H1 (cell line): ENCODE measurements around the gene TMEM250. TPM values are rescaled to one million over a fixed set of nuclear protein-coding genes. Genes with fewer than 3 reads are reported as not detected.

Source experiments
- polyA plus RNA-seq, 7 experiments: library from polyadenylated mRNA; depleted of rRNA in 3 of 7; stranded (reverse) in 5 of 7; unstranded in 2 of 7; fragments of >200 nt in 5 of 7; fragments of 200-250 nt in 2 of 7; gene quantifications; 1 replicate in 5 of 7; 2 replicates in 1 of 7; 4 replicates in 1 of 7; pipeline versions ENCODE4 v1.2.1 to v1.2.3, GENCODE V29; 2011 to 2013; ENCODE audit warnings: missing spikeins in 2 of 7, mixed read lengths in 2 of 7
- total RNA-seq: library from RNA; stranded (reverse); fragmentation: NEBNext Ultra II Directional; extraction: Animal tissue kit (Norgen Biotek cat#: 25700); gene quantifications from 2 replicates; pipeline ENCODE4 v1.2.1, GENCODE V29; 2021
- TF ChIP-seq, protein P1 (sequence below): fragments of 300-600 bp; sonication (generic); IDR thresholded peaks from 2 replicates; pipeline ENCODE4 v1.7.1; 2012; ENCODE audit warnings: low read length, moderate library complexity, mild to moderate bottlenecking, inconsistent platforms; ENCODE audit not compliant: insufficient replicate concordance

TMEM250 gene
- total and polyA plus RNA-seq, 2 of the 8 experiments (the other 6 are each of a cell fraction or from before 2014, with no cell fraction given): 22.3 to 34.9 TPM

GRCh38 chr9:136095070-136096058 lies 23.3 kb downstream of the TMEM250 start, which contains the start of gene NACC2 (continued):
- TF ChIP-seq, protein P1, sequence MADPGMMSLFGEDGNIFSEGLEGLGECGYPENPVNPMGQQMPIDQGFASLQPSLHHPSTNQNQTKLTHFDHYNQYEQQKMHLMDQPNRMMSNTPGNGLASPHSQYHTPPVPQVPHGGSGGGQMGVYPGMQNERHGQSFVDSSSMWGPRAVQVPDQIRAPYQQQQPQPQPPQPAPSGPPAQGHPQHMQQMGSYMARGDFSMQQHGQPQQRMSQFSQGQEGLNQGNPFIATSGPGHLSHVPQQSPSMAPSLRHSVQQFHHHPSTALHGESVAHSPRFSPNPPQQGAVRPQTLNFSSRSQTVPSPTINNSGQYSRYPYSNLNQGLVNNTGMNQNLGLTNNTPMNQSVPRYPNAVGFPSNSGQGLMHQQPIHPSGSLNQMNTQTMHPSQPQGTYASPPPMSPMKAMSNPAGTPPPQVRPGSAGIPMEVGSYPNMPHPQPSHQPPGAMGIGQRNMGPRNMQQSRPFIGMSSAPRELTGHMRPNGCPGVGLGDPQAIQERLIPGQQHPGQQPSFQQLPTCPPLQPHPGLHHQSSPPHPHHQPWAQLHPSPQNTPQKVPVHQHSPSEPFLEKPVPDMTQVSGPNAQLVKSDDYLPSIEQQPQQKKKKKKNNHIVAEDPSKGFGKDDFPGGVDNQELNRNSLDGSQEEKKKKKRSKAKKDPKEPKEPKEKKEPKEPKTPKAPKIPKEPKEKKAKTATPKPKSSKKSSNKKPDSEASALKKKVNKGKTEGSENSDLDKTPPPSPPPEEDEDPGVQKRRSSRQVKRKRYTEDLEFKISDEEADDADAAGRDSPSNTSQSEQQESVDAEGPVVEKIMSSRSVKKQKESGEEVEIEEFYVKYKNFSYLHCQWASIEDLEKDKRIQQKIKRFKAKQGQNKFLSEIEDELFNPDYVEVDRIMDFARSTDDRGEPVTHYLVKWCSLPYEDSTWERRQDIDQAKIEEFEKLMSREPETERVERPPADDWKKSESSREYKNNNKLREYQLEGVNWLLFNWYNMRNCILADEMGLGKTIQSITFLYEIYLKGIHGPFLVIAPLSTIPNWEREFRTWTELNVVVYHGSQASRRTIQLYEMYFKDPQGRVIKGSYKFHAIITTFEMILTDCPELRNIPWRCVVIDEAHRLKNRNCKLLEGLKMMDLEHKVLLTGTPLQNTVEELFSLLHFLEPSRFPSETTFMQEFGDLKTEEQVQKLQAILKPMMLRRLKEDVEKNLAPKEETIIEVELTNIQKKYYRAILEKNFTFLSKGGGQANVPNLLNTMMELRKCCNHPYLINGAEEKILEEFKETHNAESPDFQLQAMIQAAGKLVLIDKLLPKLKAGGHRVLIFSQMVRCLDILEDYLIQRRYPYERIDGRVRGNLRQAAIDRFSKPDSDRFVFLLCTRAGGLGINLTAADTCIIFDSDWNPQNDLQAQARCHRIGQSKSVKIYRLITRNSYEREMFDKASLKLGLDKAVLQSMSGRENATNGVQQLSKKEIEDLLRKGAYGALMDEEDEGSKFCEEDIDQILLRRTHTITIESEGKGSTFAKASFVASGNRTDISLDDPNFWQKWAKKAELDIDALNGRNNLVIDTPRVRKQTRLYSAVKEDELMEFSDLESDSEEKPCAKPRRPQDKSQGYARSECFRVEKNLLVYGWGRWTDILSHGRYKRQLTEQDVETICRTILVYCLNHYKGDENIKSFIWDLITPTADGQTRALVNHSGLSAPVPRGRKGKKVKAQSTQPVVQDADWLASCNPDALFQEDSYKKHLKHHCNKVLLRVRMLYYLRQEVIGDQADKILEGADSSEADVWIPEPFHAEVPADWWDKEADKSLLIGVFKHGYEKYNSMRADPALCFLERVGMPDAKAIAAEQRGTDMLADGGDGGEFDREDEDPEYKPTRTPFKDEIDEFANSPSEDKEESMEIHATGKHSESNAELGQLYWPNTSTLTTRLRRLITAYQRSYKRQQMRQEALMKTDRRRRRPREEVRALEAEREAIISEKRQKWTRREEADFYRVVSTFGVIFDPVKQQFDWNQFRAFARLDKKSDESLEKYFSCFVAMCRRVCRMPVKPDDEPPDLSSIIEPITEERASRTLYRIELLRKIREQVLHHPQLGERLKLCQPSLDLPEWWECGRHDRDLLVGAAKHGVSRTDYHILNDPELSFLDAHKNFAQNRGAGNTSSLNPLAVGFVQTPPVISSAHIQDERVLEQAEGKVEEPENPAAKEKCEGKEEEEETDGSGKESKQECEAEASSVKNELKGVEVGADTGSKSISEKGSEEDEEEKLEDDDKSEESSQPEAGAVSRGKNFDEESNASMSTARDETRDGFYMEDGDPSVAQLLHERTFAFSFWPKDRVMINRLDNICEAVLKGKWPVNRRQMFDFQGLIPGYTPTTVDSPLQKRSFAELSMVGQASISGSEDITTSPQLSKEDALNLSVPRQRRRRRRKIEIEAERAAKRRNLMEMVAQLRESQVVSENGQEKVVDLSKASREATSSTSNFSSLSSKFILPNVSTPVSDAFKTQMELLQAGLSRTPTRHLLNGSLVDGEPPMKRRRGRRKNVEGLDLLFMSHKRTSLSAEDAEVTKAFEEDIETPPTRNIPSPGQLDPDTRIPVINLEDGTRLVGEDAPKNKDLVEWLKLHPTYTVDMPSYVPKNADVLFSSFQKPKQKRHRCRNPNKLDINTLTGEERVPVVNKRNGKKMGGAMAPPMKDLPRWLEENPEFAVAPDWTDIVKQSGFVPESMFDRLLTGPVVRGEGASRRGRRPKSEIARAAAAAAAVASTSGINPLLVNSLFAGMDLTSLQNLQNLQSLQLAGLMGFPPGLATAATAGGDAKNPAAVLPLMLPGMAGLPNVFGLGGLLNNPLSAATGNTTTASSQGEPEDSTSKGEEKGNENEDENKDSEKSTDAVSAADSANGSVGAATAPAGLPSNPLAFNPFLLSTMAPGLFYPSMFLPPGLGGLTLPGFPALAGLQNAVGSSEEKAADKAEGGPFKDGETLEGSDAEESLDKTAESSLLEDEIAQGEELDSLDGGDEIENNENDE: no peak
